Caco-2 (cell line): ENCODE data around the gene SLC18A2. TPM values are rescaled to one million over a fixed set of nuclear protein-coding genes. Genes with fewer than 3 reads are reported as not detected.
A peak's percentile ranks its signal among the peaks of the same experiment; 100 is the strongest.

ENCODE experiments used
- BruUV-seq: library from RNA; stranded (reverse); fragments of 400-500 nt; replicated peaks from 2 replicates; lab custom pipeline; 2021; lab: Mats Ljungman, UMichigan
- CTCF ChIA-PET: fragments of 300-600 bp; sonication (Branson Sonifier 250); formaldehyde crosslinking; loops from one replicate; lab custom pipeline; 2022; ENCODE audit warnings: antibody characterized with exemption; lab: Charles Lee
- POLR2A ChIA-PET: fragments of 300-600 bp; sonication (Branson Sonifier 250); formaldehyde crosslinking; loops from one replicate; lab custom pipeline; 2022; ENCODE audit warnings: antibody characterized with exemption; lab: Charles Lee
- DNase-seq, 2 experiments: peaks; one replicate each; pipeline versions ENCODE4 v3.0.0 to v3.0.0-alpha.2; 2020 to 2022
- H3K27me3 ChIP-seq: replicated peaks from 2 replicates; pipeline ENCODE4 v1.6.0; 2011; ENCODE audit warnings: low read length; ENCODE audit not compliant: control insufficient read depth, insufficient read depth
- H3K36me3 ChIP-seq: 2 replicates; pipeline ENCODE4 v1.5.1; 2011; ENCODE audit warnings: low read length; ENCODE audit not compliant: control insufficient read depth, insufficient read depth
- H3K4me1 ChIP-seq: fragments of 250-450 bp; sonication (Bioruptor Pico); 2 replicates; pipeline ENCODE4 v1.5.1; 2020; ENCODE audit warnings: mild to moderate bottlenecking
- H3K4me3 ChIP-seq: 2 replicates; pipeline ENCODE4 v1.5.1; 2011; ENCODE audit warnings: low read depth, mild to moderate bottlenecking, control low read depth, low read length
- H3K9me3 ChIP-seq: fragments of 250-450 bp; sonication (Bioruptor Pico); 2 replicates; pipeline ENCODE4 v1.5.1; 2020; ENCODE audit warnings: mild to moderate bottlenecking, moderate library complexity
- H3K27ac Mint-ChIP-seq: one replicate; pipeline ENCODE4 v1.8.0; 2022; ENCODE audit warnings: mixed read lengths; ENCODE audit not compliant: unreplicated experiment
- H3K27me3 Mint-ChIP-seq: one replicate; pipeline ENCODE4 v1.8.0; 2022; ENCODE audit warnings: mixed read lengths; ENCODE audit not compliant: insufficient read depth, unreplicated experiment
- H3K36me3 Mint-ChIP-seq: one replicate; pipeline ENCODE4 v1.8.0; 2022; ENCODE audit warnings: mild to moderate bottlenecking, mixed read lengths; ENCODE audit not compliant: insufficient read depth, unreplicated experiment
- H3K4me1 Mint-ChIP-seq: one replicate; pipeline ENCODE4 v1.8.0; 2022; ENCODE audit warnings: low read depth, mixed read lengths; ENCODE audit not compliant: unreplicated experiment
- H3K4me3 Mint-ChIP-seq: one replicate; pipeline ENCODE4 v1.8.0; 2022; ENCODE audit warnings: mild to moderate bottlenecking, moderate library complexity, mixed read lengths; ENCODE audit not compliant: unreplicated experiment
- H3K9me3 Mint-ChIP-seq: one replicate; pipeline ENCODE4 v1.8.0; 2022; ENCODE audit warnings: mixed read lengths; ENCODE audit not compliant: unreplicated experiment
- CTCF ChIP-seq, 2 experiments: fragments of 200-600 bp in 1 of 2; IDR thresholded peaks; 1 replicate in 1 of 2; 2 replicates in 1 of 2; pipeline versions ENCODE4 v1.5.1 to v1.8.0; 2011 to 2022; ENCODE audit warnings: antibody characterized with exemption in 1 of 2, control low read depth in 1 of 2, inconsistent platforms in 1 of 2, low read depth in 1 of 2, low read length in 1 of 2, mild to moderate bottlenecking in 1 of 2, moderate library complexity in 1 of 2; ENCODE audit not compliant: insufficient read depth in 1 of 2, severe bottlenecking in 1 of 2, unreplicated experiment in 1 of 2
- intact Hi-C: fragments of 100-400 bp; cut with micrococcal nuclease; formaldehyde crosslinking; loops from one replicate; pipeline ENCODE4 v1.10.0; 2022; ENCODE audit not compliant: unreplicated experiment
- total RNA-seq: library from RNA; stranded (reverse); gene quantifications from 2 replicates; pipeline ENCODE4 v1.2.3, GENCODE V29; 2022

Gene SLC18A2
- total RNA-seq, 1 experiment from 2014 or later: not detected

GRCh38 chr10:117241541-117242462 lies 888 bp downstream of the SLC18A2 start:
- POLR2A ChIA-PET: interaction anchor here (0.6 kb wide), 1 partner anchor 121 kb away, joined by 3 read pairs; no protein-coding TSS in a partner anchor
- CTCF ChIA-PET: interaction anchor here (2.2 kb wide), 1 partner anchor 25 kb away, joined by 9 read pairs; no protein-coding TSS in a partner anchor
- no peaks in the 10 kb centered on the region for H3K4me1 Mint-ChIP-seq
- peaks cover 19% of the 10 kb centered on the region for H3K27me3 Mint-ChIP-seq
- no peaks in the 10 kb centered on the region for H3K9me3 Mint-ChIP-seq
- Histone ChIP-seq H3K4me3 (peak overlapping the region; percentile 12), H3K9me3 (no peaks in the 10 kb centered on the region), H3K4me1 (no peaks in the 10 kb centered on the region), H3K27me3 (no peaks in the 10 kb centered on the region; the same call in 1 of the 2 replicates), H3K36me3 (no peaks in the 10 kb centered on the region)
- peak in 1 of 2 experiments; percentile 20 for DNase-seq
- TF ChIP-seq CTCF (IDR thresholded peaks at IDR 0.05; ENCODE audit: insufficient read depth in 1 of 2, low read depth in 1 of 2, low read length in 1 of 2, severe bottlenecking in 1 of 2, unreplicated experiment in 1 of 2): no peak
- no peak overlapping the region for H3K27ac Mint-ChIP-seq
- BruUV-seq: no TSS peak
- peak overlapping the region; percentile 62 for H3K4me3 Mint-ChIP-seq
- intact Hi-C loops: no loop called here
- H3K36me3 Mint-ChIP-seq: no peaks in the 10 kb centered on the region

GRCh38 chr10:117242463-117242832 lies 1.5 kb downstream of the SLC18A2 start:
- CTCF ChIA-PET: interaction anchor here (2.2 kb wide), 1 partner anchor 26 kb away, joined by 9 read pairs; no protein-coding TSS in a partner anchor

More at GRCh38 chr10:117242463-117242832, 1.5 kb downstream of the SLC18A2 start:
- Mint-ChIP-seq H3K4me3 (no peak overlapping the region), H3K9me3 (no peaks in the 10 kb centered on the region), H3K36me3 (no peaks in the 10 kb centered on the region), H3K27ac (no peak overlapping the region), H3K27me3 (peaks cover 18% of the 10 kb centered on the region), H3K4me1 (no peaks in the 10 kb centered on the region)
- no peak overlapping the region for H3K4me3 ChIP-seq
- no peaks in the 10 kb centered on the region for H3K36me3 ChIP-seq
- POLR2A ChIA-PET: no interaction called here
- DNase-seq: no peak
- no peaks in the 10 kb centered on the region; the same call in 1 of the 2 replicates for H3K27me3 ChIP-seq
- intact Hi-C loops: no loop called here
- no TSS peak for BruUV-seq
- TF ChIP-seq CTCF (IDR thresholded peaks at IDR 0.05; ENCODE audit: insufficient read depth in 1 of 2, low read depth in 1 of 2, low read length in 1 of 2, severe bottlenecking in 1 of 2, unreplicated experiment in 1 of 2): no peak
- H3K9me3 ChIP-seq: no peaks in the 10 kb centered on the region
- H3K4me1 ChIP-seq: no peaks in the 10 kb centered on the region
